ENCODE results near the gene TMC4. TPM values are rescaled to one million over a fixed set of nuclear protein-coding genes. Genes with fewer than 3 reads are reported as not detected.

Gene TMC4
- total RNA-seq, 4 donors from 2014 or later, result 0.16 to 3.1 (median 0.31) TPM; not detected in 1

DNA sequence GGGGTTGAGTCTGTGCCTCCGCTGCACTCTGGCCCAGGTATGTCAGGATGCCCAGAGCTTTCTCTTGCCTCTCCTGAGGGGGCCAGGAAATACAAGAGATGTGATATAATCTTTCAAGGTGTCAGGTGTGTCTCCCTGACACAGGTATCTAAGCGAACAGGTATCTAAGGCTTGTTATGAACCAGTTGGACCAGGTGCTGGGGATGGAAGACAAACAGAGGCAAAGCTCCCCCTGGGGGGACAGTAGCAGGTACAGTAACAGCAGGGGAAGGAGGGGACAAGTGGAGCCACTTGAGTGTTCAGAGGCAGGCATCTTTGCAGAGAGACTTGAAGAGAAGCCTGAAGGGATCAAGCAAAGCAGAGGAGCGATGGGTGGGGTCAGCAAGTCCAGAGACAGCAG is 16.0 kb downstream of the TMC4 start:
- no peak for ATAC-seq
- WGBS, 2 donors (ENCODE audit: low coverage in 1 of 2), result 80 to 100% methylated on average over 1 of the region's 3 CpGs
- Histone ChIP-seq H3K4me1 (peaks cover 0 to 49% (median 23%) of the 10 kb centered on the region in 3 donors), H3K4me3 (no peak overlapping the region), H3K36me3 (peaks cover 0 to 63% of the 10 kb centered on the region in 2 donors), H3K27ac (peak overlapping the region in 1 of 4 donors; percentile 21), H3K27me3 (no peaks in the 10 kb centered on the region), H3K9me3 (no peaks in the 10 kb centered on the region)
- TF ChIP-seq, protein P1, sequence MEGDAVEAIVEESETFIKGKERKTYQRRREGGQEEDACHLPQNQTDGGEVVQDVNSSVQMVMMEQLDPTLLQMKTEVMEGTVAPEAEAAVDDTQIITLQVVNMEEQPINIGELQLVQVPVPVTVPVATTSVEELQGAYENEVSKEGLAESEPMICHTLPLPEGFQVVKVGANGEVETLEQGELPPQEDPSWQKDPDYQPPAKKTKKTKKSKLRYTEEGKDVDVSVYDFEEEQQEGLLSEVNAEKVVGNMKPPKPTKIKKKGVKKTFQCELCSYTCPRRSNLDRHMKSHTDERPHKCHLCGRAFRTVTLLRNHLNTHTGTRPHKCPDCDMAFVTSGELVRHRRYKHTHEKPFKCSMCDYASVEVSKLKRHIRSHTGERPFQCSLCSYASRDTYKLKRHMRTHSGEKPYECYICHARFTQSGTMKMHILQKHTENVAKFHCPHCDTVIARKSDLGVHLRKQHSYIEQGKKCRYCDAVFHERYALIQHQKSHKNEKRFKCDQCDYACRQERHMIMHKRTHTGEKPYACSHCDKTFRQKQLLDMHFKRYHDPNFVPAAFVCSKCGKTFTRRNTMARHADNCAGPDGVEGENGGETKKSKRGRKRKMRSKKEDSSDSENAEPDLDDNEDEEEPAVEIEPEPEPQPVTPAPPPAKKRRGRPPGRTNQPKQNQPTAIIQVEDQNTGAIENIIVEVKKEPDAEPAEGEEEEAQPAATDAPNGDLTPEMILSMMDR (IDR thresholded peaks at IDR 0.05), result no peak
- TF ChIP-seq EP300 (IDR thresholded peaks at IDR 0.05) (no peak), POLR2A (IDR thresholded peaks at IDR 0.05) (no peak), POLR2AphosphoS5 (IDR thresholded peaks at IDR 0.05) (no peak)

DNA sequence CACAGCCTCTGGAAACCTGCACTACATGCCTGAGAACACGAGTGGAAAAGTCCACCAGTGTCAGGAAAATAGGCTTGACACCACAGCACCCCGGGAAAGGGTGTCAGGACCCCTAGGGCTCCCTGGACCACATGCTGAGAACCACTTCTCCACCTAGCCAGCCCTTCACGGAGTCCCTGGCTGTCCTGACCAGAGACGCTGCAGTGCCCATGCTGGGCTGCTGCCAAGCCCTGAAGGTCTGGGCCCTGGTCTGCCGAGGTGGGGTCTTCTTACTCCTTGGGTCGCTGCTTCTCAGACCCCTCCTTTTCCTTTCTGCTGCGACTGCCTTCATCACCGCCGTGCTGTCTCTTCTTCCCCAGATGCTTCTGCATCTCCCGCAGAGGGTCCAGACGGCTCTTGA is 16.5 kb downstream of the TMC4 start:
- Histone ChIP-seq H3K4me3 (no peak overlapping the region), H3K4me1 (peaks cover 0 to 44% (median 20%) of the 10 kb centered on the region in 3 donors), H3K27me3 (no peaks in the 10 kb centered on the region), H3K27ac (no peak overlapping the region), H3K36me3 (peaks cover 0 to 68% of the 10 kb centered on the region in 2 donors), H3K9me3 (no peaks in the 10 kb centered on the region)
- TF ChIP-seq POLR2AphosphoS5 (IDR thresholded peaks at IDR 0.05) (no peak), EP300 (IDR thresholded peaks at IDR 0.05) (no peak), POLR2A (IDR thresholded peaks at IDR 0.05) (no peak)
- TF ChIP-seq, protein P1 (IDR thresholded peaks at IDR 0.05), result no peak
- WGBS, 2 donors (ENCODE audit: low coverage in 1 of 2), result 82 to 100% methylated on average over 1 to 4 of the region's 11 CpGs
- ATAC-seq, result no peak

DNA sequence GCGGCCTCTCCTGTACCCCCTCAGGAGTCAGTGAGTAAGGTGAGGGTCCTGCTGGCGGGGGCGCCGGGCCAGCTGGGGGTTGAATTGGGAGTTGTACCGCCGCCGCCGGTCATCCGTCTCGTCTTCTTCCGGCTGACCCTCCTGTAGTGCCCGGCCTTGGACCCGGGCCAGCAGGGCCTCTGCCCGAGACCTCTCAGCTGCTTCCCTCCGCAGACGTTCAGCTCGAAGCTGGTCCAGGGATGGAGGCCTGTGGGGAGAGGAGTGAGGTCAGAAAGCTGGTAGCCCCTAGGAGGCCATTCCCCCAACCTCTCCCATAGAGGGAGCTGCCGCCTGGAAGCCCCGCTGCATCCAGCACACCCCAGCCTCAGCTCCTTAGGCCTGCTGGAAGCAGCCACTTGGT is 17.3 kb downstream of the TMC4 start:
- no peak for ATAC-seq
- Histone ChIP-seq H3K27ac (peak overlapping the region in 1 of 4 donors; percentile 13), H3K4me3 (no peak overlapping the region), H3K4me1 (peaks cover 0 to 36% (median 16%) of the 10 kb centered on the region in 3 donors), H3K27me3 (no peaks in the 10 kb centered on the region), H3K36me3 (peaks cover 0 to 76% of the 10 kb centered on the region in 2 donors), H3K9me3 (no peaks in the 10 kb centered on the region)
- WGBS, 2 donors (ENCODE audit: low coverage in 1 of 2), result 66 to 79% methylated on average over 2 to 13 of the region's 19 CpGs
- TF ChIP-seq EP300 (IDR thresholded peaks at IDR 0.05) (no peak), POLR2AphosphoS5 (IDR thresholded peaks at IDR 0.05) (no peak), POLR2A (IDR thresholded peaks at IDR 0.05) (no peak)
- TF ChIP-seq, protein P1 (IDR thresholded peaks at IDR 0.05), result no peak

DNA sequence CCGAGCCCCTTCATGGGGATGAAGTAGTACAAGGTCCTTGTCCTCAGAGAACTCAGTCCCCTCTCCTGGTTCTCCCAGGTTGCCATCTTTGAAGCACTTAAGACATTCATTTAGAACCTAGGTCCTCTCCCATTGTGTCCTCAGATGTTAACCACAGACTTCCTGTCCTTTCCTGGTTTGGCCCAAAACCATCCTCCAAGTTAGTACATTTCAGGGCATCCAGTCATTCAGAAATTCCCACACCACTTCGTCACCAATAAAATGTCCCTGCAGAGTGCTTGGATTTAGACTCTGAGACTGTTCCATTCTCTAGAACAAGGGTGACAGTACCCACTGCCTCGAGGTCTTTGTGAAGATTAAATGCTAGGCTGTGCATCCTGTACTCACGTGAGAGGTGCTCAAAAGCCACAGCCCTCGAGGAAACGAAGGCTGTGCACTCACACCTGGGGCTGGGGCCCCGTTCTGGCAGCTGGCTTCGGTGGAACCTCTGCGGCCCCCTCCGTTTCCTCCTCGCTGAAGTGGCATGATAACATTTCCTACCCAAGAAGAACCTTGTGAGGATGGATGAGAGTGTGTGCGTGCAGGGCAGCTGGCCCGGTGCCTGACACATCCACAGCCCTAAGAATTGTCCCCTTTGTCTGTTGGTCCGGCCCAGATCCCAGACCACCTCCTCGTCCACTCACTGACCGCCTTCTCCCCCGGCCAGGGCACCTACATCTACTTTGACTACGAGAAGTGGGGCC is 18.2 kb downstream of the TMC4 start:
- H3K36me3 ChIP-seq, result peaks cover 0 to 85% of the 10 kb centered on the region in 2 donors
- H3K9me3 ChIP-seq, result no peaks in the 10 kb centered on the region
- 70 to 78% methylated on average over 8 to 12 of the region's 18 CpGs for WGBS, 2 donors (ENCODE audit: low coverage in 1 of 2)
- H3K27me3 ChIP-seq, result no peaks in the 10 kb centered on the region
- ATAC-seq, result no peak
- peak overlapping the region in 2 of 4 donors; percentile 13 to 23 for H3K27ac ChIP-seq
- H3K4me1 ChIP-seq, result peaks cover 0 to 29% (median 9%) of the 10 kb centered on the region in 3 donors
- H3K4me3 ChIP-seq, result no peak overlapping the region
- TF ChIP-seq EP300 (IDR thresholded peaks at IDR 0.05), result no peak
- no peak for TF ChIP-seq POLR2A (IDR thresholded peaks at IDR 0.05)

DNA sequence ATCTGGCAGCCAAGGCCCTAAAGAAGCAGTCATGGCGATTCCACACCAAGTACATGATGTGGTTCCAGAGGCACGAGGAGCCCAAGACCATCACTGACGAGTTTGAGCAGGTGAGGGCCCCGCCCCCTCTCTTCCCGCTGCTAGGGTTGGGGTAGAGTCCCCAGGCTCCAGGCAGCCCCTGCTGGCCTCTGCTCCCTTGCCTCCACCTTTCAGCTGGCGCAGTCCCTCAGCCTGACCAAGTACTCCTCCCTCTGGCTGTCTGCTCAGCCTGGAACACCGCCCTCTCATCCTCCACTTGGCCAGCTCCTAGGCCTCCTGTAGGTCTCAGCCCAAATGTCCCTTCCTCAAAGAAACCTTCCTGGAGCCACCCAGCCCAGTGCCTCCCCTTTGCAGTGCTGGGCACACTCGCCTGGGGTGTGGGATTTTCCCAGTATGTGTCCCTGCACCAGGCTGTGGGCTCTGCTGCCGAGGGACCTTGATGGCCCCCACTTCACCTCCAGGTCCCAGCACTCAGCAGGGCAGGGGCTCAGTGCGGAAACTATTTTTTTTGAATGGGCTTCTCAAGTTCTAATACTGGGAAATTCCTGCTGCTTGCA is 19.1 kb downstream of the TMC4 start:
- H3K4me1 ChIP-seq, result peaks cover 0 to 26% (median 8%) of the 10 kb centered on the region in 3 donors
- ATAC-seq, result no peak
- no peaks in the 10 kb centered on the region for H3K9me3 ChIP-seq
- H3K36me3 ChIP-seq, result peaks cover 0 to 94% of the 10 kb centered on the region in 2 donors
- TF ChIP-seq, protein P1 (IDR thresholded peaks at IDR 0.05), result no peak
- TF ChIP-seq POLR2A (IDR thresholded peaks at IDR 0.05), result no peak
- TF ChIP-seq EP300 (IDR thresholded peaks at IDR 0.05), result no peak
- TF ChIP-seq POLR2AphosphoS5 (IDR thresholded peaks at IDR 0.05), result no peak
- WGBS, 2 donors (ENCODE audit: low coverage in 1 of 2), result 58 to 100% methylated on average over 1 to 3 of the region's 10 CpGs
- H3K27me3 ChIP-seq, result no peaks in the 10 kb centered on the region
- no peak overlapping the region for H3K4me3 ChIP-seq
- H3K27ac ChIP-seq, result peak overlapping the region in 3 of 4 donors; percentile 33 to 54 (median 45)

Data from gastroesophageal sphincter (tissue), 4 donors.